Subcutaneous adipose tissue (tissue), 4 donors: Measurements from ENCODE around the gene PPP4R4. TPM values are rescaled to one million over a fixed set of nuclear protein-coding genes. Genes with fewer than 3 reads are reported as not detected.

Source experiments
- CTCF ChIP-seq: fragments of 450-650 bp; IDR thresholded peaks from one replicate; pipeline ENCODE4 v1.5.1; 2016; ENCODE audit warnings: low read depth, mild to moderate bottlenecking, control low read depth, antibody characterized with exemption, moderate library complexity
- total RNA-seq, 4 donors: library from RNA; depleted of rRNA; stranded (reverse); fragments of >200 nt; gene quantifications; one replicate each; pipeline ENCODE4 v1.1.0, GENCODE V29; 2016

The PPP4R4 gene
- total RNA-seq, 4 donors from 2014 or later: 0.33 to 3.4 (median 0.85) TPM

DNA sequence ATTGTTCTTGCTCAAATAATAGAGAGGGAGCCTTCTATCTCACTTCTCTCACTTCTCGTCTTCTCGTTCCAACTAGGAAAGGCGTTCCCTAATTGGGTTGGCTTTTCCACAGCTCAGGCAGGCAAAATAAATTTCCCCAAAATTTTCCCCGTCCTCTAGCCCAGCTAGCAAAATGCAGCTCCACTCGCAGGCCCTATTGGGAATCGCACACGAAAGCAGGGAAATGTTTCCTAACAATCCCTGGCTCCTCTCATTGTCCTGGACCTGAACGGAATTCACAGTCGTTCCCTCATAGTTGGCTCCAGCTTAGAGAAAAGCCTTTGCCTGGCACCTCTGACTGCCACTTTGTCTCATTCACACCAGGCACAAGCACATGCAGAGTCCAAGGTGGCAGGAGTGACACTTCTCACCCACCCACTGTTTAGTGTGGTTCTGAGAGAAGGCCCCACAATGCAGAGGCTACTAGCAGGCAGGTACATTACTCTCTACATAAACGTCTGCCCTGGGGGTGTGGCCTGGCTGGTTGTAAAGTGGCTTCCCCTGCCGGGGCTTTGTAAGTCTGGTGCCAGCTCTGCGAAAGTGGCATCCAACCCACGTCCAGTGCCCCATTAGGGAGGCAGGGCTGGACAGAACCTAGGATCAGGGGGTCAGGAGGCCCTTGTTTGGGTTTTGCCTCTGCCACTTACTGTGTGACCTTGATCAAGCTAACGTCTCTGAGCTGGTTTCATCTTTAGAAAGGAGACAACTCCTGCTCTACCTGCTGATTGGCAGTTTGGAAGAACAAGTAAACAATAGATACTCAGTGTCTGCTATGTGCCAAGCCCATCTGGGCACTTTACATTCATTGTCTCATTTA, 114.7 kb downstream of the PPP4R4 start:
- no peak for TF ChIP-seq CTCF

DNA sequence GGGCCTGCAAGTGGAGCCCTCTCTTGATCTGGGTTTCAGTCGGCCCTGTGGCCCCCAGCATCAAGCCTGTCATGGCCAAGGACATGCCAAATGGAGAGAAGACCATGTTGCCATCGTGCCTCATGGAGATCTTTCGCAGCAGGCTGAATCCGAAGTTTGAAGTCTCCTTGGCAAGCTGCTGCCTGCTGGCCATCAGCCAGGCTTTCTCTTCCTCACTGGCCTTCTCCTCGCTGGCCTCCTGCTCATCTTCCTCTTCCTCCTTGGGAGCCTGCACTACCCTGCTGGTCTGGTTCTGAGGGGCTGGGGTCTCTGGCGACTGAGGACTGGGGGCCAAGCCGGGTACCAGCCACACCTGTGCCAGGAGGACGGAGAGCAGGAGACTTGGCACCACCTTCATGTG, 116.1 kb downstream of the PPP4R4 start:
- no peak for TF ChIP-seq CTCF

DNA sequence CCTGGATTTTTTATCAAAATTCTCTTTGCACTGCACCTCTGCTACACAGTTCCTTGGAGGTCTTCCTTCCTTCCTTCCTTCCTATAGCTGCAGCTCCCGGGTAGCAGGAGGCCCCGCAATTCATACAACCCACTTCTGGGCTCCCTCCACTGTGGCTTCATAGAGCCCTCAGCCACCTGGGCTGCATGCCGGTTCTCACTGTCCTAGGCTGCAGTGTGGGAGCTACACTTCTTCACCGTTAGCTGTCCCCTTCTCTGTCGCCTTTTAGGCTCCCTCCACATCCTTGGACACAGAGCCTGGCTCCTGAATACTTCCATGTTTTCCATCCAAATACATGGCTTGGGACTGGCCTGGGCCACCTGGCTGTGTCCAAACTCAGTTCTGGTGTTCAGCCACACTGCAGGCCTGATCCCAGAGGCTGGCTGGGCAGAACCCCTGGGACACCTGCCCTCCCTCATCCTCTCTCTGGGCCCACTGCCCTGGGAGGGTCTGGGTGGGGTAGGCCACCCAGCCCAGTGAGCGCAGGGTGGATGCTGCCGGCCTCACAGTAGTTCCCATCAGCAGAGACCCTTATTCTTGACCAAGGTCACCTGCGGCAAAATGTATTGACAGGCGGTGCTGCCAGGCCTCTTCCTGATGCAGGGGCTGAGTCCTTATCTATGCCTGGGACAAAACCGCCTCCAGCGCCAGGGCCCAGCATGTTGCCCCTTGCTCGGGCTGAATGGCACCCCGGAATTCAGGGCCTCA, 117.2 kb downstream of the PPP4R4 start:
- no peak for TF ChIP-seq CTCF

DNA sequence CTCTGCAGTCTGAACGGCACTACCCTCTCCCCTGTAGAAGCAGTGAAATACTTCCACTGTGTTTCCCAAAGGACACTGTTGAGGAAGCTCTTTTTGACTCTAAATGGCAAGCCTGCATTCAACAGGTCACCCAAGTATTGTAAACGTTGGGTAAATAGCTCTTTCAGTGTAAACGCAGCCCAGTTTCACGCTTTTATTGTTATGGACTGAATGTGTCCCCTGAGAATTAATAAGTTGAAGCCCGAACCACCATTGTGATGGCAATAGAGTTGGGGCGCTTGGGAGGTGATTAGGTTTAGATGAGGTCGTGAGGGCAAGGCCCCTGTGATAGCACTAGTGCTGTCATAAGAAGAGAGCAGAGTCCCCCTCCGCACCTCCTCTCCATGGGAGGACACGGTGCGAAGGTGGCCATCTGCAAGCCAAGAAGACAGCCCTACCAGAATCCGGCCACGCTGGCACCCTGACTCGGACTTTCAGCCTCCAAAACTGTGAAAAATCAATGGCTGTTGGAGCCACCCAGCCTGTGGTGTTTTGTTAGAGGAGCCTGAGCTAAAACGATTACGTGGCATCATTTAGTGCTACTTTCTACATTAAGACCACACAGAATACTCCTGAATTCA, 117.9 kb downstream of the PPP4R4 start:
- no peak for TF ChIP-seq CTCF

DNA sequence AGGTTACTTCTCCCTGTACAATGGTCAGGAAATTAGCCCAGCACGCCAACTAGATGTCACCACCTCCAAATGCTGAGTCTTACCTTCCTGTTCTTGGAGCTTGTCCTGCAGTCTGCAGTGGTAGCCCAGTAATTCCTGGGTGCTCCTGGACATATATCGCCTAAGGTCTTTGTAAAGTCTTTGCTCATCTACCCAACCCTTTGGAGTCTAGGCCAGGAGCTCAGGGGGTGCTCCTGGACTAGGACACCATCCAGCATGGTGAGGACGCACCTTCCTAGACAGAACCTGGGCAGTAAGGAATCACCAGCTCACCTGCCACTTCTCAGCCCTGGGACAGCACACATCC, 118.4 kb downstream of the PPP4R4 start:
- no peak for TF ChIP-seq CTCF

- TF ChIP-seq CTCF: no peak
Observed at GRCh38 chr14:94292872-94293577, 118.9 kb downstream of the PPP4R4 start, which contains the start of gene SERPINA10. Gene SERPINA10 (minus strand): TSS chr14:94293268. CDS start chr14:94290593, 2,675 bp downstream.

- TF ChIP-seq CTCF: no peak
Observed at GRCh38 chr14:94293578-94293924, 119.4 kb downstream of the PPP4R4 start.
